Sigmoid colon (tissue), 4 donors: ENCODE results near the gene EFNA4.

Experiments
- POLR2A ChIP-seq, 2 donors: fragments of 450-650 bp; IDR thresholded peaks; one replicate each; pipeline ENCODE4 v1.6.1; 2016; ENCODE audit warnings: antibody characterized with exemption in 2 of 2, mild to moderate bottlenecking in 2 of 2, moderate library complexity in 2 of 2
- POLR2AphosphoS5 ChIP-seq, 4 donors: sonication (generic); formaldehyde crosslinking; IDR thresholded peaks; one replicate each; pipeline ENCODE4 v1.6.1; 2017; ENCODE audit warnings: antibody characterized with exemption in 4 of 4
- TF ChIP-seq, protein P1 (sequence below), 4 experiments: fragments of 450-650 bp in 3 of 4; fragments of 200-600 bp in 1 of 4; IDR thresholded peaks; one replicate each; pipeline ENCODE4 v1.5.1; 2016 to 2019; ENCODE audit warnings: antibody characterized with exemption in 4 of 4, mild to moderate bottlenecking in 3 of 4, moderate library complexity in 2 of 4

GRCh38 chr1:155083865-155084721 lies 20.6 kb downstream of the EFNA4 start:
- TF ChIP-seq, protein P1, sequence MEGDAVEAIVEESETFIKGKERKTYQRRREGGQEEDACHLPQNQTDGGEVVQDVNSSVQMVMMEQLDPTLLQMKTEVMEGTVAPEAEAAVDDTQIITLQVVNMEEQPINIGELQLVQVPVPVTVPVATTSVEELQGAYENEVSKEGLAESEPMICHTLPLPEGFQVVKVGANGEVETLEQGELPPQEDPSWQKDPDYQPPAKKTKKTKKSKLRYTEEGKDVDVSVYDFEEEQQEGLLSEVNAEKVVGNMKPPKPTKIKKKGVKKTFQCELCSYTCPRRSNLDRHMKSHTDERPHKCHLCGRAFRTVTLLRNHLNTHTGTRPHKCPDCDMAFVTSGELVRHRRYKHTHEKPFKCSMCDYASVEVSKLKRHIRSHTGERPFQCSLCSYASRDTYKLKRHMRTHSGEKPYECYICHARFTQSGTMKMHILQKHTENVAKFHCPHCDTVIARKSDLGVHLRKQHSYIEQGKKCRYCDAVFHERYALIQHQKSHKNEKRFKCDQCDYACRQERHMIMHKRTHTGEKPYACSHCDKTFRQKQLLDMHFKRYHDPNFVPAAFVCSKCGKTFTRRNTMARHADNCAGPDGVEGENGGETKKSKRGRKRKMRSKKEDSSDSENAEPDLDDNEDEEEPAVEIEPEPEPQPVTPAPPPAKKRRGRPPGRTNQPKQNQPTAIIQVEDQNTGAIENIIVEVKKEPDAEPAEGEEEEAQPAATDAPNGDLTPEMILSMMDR (IDR thresholded peaks at IDR 0.05), result no peak
- TF ChIP-seq POLR2AphosphoS5 (IDR thresholded peaks at IDR 0.05) (no peak), POLR2A (IDR thresholded peaks at IDR 0.05) (no peak)
